OCI-LY1 (cell line): ENCODE data around the gene GPC2.
"Not testable (repeated sequence)": the region's sequence is repeated elsewhere in the genome, so short reads cannot be mapped to it uniquely, and the experiment has no call there.

Experiments used
- CTCF ChIP-seq: fragments of 200-600 bp; sonication (generic), shearing (Covaris generic); IDR thresholded peaks from 2 replicates; pipeline ENCODE4 v1.5.1; 2017; ENCODE audit warnings: mild to moderate bottlenecking, antibody characterized with exemption, low read length, moderate library complexity, mixed read lengths
- EZH2 ChIP-seq: fragments of 200-600 bp; sonication (generic), shearing (Covaris generic); IDR thresholded peaks from 2 replicates; pipeline ENCODE4 v1.8.0; 2017; ENCODE audit warnings: borderline replicate concordance, mixed run types, mild to moderate bottlenecking, antibody characterized with exemption, low read length, moderate library complexity, mixed read lengths

DNA sequence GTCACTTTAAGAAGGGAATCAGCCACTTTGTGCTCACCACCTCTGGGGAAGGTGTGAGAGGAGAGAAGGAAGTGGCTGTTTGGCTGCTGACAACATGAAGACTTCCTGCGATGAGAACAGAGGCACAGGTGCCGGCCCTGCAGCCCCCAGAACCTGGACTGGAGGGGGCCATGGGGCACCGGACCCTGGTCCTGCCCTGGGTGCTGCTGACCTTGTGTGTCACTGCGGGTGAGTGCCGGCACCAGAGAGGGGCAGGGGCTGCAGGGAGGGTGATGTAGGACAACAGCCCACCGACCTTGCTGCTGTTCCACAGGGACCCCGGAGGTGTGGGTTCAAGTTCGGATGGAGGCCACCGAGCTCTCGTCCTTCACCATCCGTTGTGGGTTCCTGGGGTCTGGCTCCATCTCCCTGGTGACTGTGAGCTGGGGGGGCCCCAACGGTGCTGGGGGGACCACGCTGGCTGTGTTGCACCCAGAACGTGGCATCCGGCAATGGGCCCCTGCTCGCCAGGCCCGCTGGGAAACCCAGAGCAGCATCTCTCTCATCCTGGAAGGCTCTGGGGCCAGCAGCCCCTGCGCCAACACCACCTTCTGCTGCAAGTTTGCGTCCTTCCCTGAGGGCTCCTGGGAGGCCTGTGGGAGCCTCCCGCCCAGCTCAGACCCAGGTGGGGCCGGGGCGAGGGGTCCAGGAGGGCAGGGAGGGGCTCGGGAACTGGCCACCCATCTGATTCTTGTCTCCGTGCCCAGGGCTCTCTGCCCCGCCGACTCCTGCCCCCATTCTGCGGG is 42.8 kb upstream of the GPC2 start, which contains the start of gene PVRIG:
- TF ChIP-seq CTCF, EZH2: not testable (repeated sequence)
